ENCODE results near the gene GLIPR2. TPM values are rescaled to one million over a fixed set of nuclear protein-coding genes. Genes with fewer than 3 reads are reported as not detected.
A peak's percentile ranks its signal among the peaks of the same experiment; 100 is the strongest.
"Not testable (repeated sequence)": the region's sequence is repeated elsewhere in the genome, so short reads cannot be mapped to it uniquely, and the experiment has no call there.

Gene GLIPR2, protein sequence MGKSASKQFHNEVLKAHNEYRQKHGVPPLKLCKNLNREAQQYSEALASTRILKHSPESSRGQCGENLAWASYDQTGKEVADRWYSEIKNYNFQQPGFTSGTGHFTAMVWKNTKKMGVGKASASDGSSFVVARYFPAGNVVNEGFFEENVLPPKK
- total RNA-seq = 33.3 and 38.4 TPM in 2 replicates

DNA sequence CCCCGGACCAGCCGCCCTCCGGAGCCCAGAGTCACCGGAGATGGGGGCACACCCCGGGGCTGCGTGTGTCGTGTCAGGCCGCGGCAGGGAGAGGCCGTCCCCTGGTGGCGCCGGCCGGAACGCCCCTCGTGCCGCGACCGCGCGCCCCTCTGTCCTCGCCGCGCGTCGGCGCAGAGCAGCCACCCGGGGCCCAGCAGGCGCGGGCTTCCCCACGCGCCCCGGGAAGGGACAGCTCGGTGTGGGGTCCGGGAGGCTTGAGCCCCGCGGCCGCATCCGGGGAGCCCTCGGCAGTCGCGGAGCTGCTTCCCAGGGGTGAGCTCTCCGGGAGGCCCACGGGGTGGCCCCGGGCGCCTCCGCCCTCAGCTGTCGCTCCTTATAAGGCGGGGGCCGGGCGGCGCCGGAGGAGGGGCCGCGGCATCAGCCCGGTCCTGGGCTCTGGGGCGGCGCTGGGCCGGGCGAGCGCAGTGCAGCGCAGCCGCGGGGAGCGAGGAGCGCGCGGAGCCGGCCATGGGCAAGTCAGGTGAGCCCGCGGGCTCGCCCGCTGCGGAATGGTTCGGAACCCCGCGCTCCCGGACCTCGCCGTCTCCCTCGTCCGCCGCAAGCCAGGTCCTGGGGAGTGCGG is at the start of gene GLIPR2:
GLIPR2 (plus strand) TSS at position 462 of the 622 bp plus-strand sequence; CDS start at position 508, 46 bp downstream.
- TF ChIP-seq, protein P1, sequence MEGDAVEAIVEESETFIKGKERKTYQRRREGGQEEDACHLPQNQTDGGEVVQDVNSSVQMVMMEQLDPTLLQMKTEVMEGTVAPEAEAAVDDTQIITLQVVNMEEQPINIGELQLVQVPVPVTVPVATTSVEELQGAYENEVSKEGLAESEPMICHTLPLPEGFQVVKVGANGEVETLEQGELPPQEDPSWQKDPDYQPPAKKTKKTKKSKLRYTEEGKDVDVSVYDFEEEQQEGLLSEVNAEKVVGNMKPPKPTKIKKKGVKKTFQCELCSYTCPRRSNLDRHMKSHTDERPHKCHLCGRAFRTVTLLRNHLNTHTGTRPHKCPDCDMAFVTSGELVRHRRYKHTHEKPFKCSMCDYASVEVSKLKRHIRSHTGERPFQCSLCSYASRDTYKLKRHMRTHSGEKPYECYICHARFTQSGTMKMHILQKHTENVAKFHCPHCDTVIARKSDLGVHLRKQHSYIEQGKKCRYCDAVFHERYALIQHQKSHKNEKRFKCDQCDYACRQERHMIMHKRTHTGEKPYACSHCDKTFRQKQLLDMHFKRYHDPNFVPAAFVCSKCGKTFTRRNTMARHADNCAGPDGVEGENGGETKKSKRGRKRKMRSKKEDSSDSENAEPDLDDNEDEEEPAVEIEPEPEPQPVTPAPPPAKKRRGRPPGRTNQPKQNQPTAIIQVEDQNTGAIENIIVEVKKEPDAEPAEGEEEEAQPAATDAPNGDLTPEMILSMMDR (IDR thresholded peaks at IDR 0.05; ENCODE audit: extremely low read depth, low read depth, low read length) = no peak
- peaks cover 34% of the 10 kb centered on the region for H3K79me2 ChIP-seq (ENCODE audit: insufficient read depth, low read length)

DNA sequence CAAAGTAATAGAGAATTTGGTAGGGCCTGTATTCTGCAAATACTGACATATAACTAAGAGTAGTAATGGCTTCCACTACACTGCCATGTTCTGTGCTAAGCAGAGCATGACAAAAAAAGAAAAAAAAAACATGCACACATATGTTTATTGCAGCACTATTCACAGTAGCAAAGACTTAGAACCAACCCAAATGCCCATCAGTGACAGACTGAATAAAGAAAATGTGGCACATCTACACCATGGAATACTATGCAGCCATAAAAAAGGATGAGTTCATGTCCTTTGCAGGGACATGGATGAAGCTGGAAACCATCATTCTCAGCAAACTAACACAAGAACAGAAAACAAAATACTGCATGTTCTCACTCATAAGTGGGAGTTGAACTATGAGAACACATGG is 49.5 kb upstream of the GLIPR2 start:
- H4K20me1 ChIP-seq (ENCODE audit: insufficient read depth, low read length); H3K4me3 ChIP-seq (ENCODE audit: insufficient read depth, low read length); H3K27ac ChIP-seq (ENCODE audit: low read depth, low read length); H3K79me2 ChIP-seq (ENCODE audit: insufficient read depth, low read length); H2AFZ ChIP-seq (ENCODE audit: low read length); H3K4me2 ChIP-seq (ENCODE audit: insufficient read depth, low read length); H3K9me3 ChIP-seq (ENCODE audit: low read depth, low read length); H3K27me3 ChIP-seq (ENCODE audit: insufficient read depth, low read length); DNase-seq (ENCODE audit: insufficient read length, low spot score, missing footprints): not testable (repeated sequence)
- peaks cover 44% of the 10 kb centered on the region for H3K36me3 ChIP-seq (ENCODE audit: insufficient read depth, low read length)
- peaks cover 26% of the 10 kb centered on the region for H3K4me1 ChIP-seq (ENCODE audit: insufficient read depth, low read length)

More for the DNA sequence above, at the start of gene GLIPR2:
- Histone ChIP-seq H3K9me3 (ENCODE audit: low read depth, low read length) (no peaks in the 10 kb centered on the region), H3K36me3 (ENCODE audit: insufficient read depth, low read length) (no peaks in the 10 kb centered on the region), H3K4me2 (ENCODE audit: insufficient read depth, low read length) (peak within 1 kb of the TSS; percentile 88), H3K27ac (ENCODE audit: low read depth, low read length) (peak within 1 kb of the TSS; percentile 32), H2AFZ (ENCODE audit: low read length) (peak within 1 kb of the TSS; percentile 85), H3K4me1 (ENCODE audit: insufficient read depth, low read length) (peaks cover 18% of the 10 kb centered on the region), H3K27me3 (ENCODE audit: insufficient read depth, low read length) (no peaks in the 10 kb centered on the region), H4K20me1 (ENCODE audit: insufficient read depth, low read length) (peaks cover 6% of the 10 kb centered on the region), H3K4me3 (ENCODE audit: insufficient read depth, low read length) (peak within 1 kb of the TSS; percentile 80)
- DNase-seq (ENCODE audit: insufficient read length, low spot score, missing footprints) = peak; percentile 99

DNA sequence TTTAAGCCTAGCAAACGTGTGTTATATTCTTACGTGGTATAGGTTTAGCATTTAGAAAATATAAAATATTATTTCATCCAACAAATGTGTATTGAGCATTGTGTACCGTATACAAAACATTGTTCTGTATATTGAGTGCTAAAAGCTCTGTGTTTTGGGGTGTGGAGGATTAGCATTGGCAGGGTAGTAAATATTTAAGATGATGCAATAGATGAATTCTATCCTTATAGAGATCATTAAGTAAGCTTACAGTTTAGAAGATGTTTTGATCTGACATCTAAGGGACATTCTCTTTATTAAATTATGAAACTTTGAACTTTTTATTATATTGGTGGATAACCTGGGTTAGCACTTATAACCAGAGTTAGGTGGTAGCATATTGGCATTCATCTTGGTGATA is 48.5 kb upstream of the GLIPR2 start:
- Histone ChIP-seq H3K4me2 (ENCODE audit: insufficient read depth, low read length) (no peak overlapping the region), H2AFZ (ENCODE audit: low read length) (no peak overlapping the region), H3K36me3 (ENCODE audit: insufficient read depth, low read length) (peaks cover 47% of the 10 kb centered on the region), H3K4me3 (ENCODE audit: insufficient read depth, low read length) (no peak overlapping the region), H3K9me3 (ENCODE audit: low read depth, low read length) (no peaks in the 10 kb centered on the region), H3K27ac (ENCODE audit: low read depth, low read length) (no peak overlapping the region), H3K27me3 (ENCODE audit: insufficient read depth, low read length) (no peaks in the 10 kb centered on the region), H3K4me1 (ENCODE audit: insufficient read depth, low read length) (peaks cover 30% of the 10 kb centered on the region), H4K20me1 (ENCODE audit: insufficient read depth, low read length) (no peaks in the 10 kb centered on the region), H3K79me2 (ENCODE audit: insufficient read depth, low read length) (no peaks in the 10 kb centered on the region)
- TF ChIP-seq, protein P1 (IDR thresholded peaks at IDR 0.05; ENCODE audit: extremely low read depth, low read depth, low read length) = no peak
- no peak for DNase-seq (ENCODE audit: insufficient read length, low spot score, missing footprints)

DNA sequence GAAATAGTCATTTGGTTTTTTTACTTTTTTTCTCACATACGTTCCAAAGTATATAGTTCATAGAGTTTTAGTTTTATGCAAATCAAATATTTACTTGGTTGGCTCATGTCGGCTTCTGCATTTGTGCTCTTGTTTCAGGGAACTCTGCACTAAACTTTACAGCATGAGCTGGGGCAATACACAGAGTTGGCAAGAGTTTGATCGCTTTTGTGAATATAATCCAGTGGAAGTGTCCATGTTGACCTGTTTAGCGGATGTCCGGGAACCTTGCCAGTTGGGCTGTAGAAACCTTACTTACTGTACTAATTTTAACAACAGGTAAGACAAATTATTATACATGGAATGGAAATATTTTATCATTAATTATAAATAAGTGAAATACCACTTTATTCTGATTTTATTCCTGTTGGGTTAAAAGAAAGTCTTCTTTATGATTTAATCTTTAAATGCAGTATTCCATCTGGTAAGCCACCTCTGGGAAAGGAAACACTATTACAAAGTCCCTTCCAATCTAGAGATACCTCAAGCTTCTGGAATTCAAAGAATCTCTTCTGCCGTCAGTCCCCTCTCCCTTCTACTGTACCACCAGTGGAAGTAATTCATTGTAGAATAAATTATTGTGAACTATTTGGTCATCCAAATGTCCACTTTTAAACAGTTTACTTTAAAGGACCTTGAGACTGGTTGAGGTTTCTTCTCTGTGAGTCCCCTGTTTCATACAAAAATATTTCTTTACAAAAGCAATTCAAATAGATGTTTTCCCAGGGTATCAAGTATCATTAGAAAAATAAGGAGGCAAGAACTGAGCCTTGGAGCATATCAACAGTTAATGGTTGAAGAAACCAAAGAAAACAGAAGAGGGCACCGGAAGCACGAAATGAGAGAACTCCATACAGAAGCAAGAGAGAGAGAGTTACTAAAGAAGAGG is 45.2 kb upstream of the GLIPR2 start:
- Histone ChIP-seq H2AFZ (ENCODE audit: low read length) (no peak overlapping the region), H3K4me1 (ENCODE audit: insufficient read depth, low read length) (peaks cover 30% of the 10 kb centered on the region), H3K4me3 (ENCODE audit: insufficient read depth, low read length) (no peak overlapping the region), H3K4me2 (ENCODE audit: insufficient read depth, low read length) (peak overlapping the region; percentile 59), H3K9me3 (ENCODE audit: low read depth, low read length) (no peaks in the 10 kb centered on the region), H3K27ac (ENCODE audit: low read depth, low read length) (peak overlapping the region; percentile 79), H4K20me1 (ENCODE audit: insufficient read depth, low read length) (no peaks in the 10 kb centered on the region), H3K27me3 (ENCODE audit: insufficient read depth, low read length) (no peaks in the 10 kb centered on the region), H3K79me2 (ENCODE audit: insufficient read depth, low read length) (no peaks in the 10 kb centered on the region), H3K36me3 (ENCODE audit: insufficient read depth, low read length) (peaks cover 37% of the 10 kb centered on the region)
- DNase-seq (ENCODE audit: insufficient read length, low spot score, missing footprints) = peak; percentile 37
- TF ChIP-seq, protein P1 (IDR thresholded peaks at IDR 0.05; ENCODE audit: extremely low read depth, low read depth, low read length) = no peak
